Measurements from ENCODE around the gene STMN3.
A peak's percentile ranks its signal among the peaks of the same experiment; 100 is the strongest.
"Not testable (repeated sequence)": the region's sequence is repeated elsewhere in the genome, so short reads cannot be mapped to it uniquely, and the experiment has no call there.

Gene STMN3

DNA sequence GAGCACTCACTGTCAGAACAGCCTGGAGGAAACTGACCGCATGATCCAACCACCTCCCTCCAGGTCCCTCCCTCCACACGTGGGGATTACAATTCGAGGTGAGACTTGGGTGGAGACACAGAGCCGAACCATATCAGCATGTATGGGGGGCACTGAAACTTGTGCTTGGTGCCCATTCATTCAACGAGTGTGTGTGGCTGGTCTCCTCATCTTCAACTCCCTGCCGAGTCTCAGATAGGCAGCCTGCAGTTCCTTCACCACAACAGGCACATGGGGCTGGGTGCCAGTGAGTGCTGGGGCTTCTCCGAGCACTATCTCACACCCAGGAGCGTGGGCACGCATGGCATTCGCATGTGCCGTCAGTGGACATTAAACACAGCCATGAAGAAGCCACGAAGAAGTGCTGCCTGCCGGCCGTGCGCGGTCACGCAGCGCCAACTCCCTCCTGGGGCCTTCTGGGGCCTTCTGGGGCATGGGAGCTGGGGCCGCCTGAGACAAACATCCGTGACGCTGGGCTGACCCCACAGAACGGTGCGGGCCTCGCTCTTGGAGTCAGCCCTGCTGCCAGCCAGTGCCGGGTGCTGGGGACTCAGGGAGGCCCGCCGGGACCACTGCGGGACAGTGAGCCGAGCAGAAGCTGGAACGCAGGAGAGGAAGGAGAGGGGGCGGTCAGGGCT, 4.2 kb upstream of the STMN3 start:
- peak; percentile 62 for DNase-seq (ENCODE audit: low spot score)

GRCh38 chr20:63656451-63656850, 3.2 kb upstream of the STMN3 start:
- DNase-seq (ENCODE audit: low spot score), result no peak

- no peak for DNase-seq (ENCODE audit: low spot score)
These were observed 2.0 kb upstream of the STMN3 start for GRCh38 chr20:63655249-63655648.

GRCh38 chr20:63653974-63654668, 897 bp upstream of the STMN3 start:
- no peak for DNase-seq (ENCODE audit: low spot score)

GRCh38 chr20:63652192-63652980, 838 bp downstream of the STMN3 start:
- DNase-seq (ENCODE audit: low spot score), result peak; percentile 67

DNA sequence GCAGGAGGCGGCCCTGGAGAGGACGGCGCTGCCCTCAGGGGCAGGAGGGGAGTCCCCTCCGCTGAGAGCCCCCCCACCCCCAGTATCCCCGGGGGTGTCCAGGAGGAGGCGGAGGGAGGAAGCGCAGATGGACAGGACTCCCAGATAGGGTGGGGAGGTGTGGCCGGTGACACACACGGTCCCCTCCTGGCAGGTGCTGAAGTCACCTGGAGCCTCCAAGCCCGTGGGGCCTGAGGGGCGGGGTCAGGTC, 1.4 kb downstream of the STMN3 start:
- no peak for DNase-seq (ENCODE audit: low spot score)

DNA sequence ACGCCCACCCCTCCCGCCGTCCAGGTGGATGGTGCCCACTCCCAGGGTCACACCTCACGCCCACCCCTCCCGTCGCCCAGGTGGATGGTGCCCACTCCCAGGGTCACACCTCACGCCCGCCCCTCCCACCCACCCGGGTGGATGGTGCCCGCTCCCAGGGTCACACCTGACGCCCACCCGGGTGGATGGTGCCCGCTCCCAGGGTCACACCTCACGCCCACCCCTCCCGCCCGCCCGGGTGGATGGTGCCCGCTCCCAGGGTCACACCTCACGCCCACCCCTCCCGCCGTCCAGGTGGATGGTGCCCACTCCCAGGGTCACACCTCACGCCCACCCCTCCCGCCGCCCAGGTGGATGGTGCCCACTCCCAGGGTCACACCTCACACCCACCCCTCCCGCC, 2.7 kb downstream of the STMN3 start:
- DNase-seq (ENCODE audit: low spot score), result not testable (repeated sequence)

GRCh38 chr20:63648895-63649589, 4.2 kb downstream of the STMN3 start:
- no peak for DNase-seq (ENCODE audit: low spot score)

GRCh38 chr20:63648190-63648589, 5.0 kb downstream of the STMN3 start:
- no peak for DNase-seq (ENCODE audit: low spot score)

GRCh38 chr20:63645218-63645617, 8.0 kb downstream of the STMN3 start:
- DNase-seq (ENCODE audit: low spot score), result no peak

GRCh38 chr20:63643946-63644345, 9.3 kb downstream of the STMN3 start:
- DNase-seq (ENCODE audit: low spot score), result no peak

DNA sequence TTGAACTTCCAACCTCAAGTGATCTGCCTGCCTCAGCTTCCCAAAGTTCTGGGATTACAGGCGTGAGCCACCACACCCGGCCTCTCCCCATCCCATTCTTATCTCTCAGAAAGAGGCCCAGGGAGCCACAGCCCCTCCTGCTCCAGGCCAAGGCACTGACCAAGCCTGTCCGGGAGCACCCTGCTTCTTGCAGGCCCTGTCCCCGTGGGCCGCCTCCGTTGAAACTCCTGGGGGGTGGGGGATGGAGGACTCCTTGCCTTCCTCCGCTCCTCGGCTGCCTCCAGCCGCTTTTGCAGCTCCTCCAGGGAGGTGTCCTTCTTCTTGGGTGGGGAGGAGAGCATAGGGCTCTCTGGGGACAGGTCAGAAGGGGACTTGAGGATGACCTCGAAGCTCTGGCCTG, 9.7 kb downstream of the STMN3 start:
- DNase-seq (ENCODE audit: low spot score), result no peak

GRCh38 chr20:63642527-63643247, 10.5 kb downstream of the STMN3 start:
- no peak for DNase-seq (ENCODE audit: low spot score)

GRCh38 chr20:63641792-63642523, 11.3 kb downstream of the STMN3 start:
- peak; percentile 92 for DNase-seq (ENCODE audit: low spot score)

DNA sequence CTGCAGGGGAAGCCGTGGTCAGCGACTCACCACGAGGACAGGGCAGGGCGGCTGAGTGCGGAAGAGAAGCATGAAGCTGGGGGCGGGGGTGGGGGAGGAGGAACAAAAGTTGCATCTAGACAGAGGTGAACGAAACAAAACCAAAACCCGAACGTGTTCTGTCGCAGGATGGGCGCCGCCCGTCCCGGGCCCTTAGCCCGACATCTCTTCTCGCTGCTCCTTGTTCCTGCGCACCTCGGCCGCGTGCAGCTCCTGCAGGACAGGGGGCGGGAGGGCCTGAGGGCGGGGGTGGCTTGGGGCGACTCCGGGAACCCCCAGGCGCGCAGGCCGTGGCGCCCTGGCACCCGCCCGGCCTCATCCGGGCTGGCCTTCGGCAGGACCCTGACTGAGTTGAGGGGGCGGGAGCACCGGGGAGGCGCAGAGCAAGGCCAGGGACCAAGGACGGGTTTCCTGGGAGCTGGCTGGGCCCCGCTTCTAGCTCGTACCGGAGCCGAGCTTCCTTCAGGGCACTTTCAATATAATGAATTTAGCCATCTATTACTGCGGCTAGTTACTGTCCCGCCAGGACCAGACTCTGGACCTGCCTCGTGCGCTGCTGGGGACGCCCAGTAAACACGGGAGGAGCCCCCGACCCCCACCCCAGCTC, 12.0 kb downstream of the STMN3 start:
- DNase-seq (ENCODE audit: low spot score), result peak; percentile 60

DNA sequence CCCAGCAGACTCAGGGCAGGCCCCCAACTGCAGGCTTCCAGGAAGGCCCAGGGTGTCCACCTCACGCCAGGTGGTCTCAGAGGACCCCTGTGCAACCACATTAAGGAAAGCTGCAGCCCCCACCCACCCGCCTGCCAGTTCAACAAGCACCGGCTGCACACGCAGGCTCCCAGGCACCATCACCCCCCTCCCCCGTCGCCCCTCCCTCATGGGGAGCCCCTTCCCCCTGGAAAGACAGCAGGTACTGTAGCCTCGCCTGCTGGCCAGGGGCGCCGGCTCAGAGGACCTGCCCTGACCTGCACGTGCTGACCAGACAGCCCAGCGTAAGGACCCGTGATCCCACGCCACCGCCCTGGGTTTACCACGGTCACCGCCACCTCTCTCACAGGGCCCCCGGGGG, 12.5 kb downstream of the STMN3 start:
- DNase-seq (ENCODE audit: low spot score), result not testable (repeated sequence)

DNA sequence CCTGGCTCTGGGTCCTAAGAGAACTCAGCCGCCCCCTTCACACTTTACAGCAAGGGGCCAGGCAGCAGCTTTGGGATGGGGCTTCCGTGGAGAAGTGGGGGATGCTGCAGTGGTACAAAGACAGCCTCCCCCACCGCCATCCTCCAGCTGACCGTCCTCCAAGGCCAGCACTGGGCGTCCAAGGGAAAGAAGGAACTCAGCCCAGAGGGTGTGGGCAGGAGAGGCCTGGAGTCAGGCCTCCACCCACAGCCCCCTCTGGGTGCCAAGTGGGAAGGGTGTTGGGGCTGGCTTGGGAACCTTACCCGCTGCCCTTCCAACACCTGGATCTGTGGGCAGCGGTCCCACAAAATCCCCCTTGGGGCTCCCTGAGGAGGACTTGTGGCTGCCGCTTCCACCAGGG, 13.1 kb downstream of the STMN3 start:
- no peak for DNase-seq (ENCODE audit: low spot score)

DNA sequence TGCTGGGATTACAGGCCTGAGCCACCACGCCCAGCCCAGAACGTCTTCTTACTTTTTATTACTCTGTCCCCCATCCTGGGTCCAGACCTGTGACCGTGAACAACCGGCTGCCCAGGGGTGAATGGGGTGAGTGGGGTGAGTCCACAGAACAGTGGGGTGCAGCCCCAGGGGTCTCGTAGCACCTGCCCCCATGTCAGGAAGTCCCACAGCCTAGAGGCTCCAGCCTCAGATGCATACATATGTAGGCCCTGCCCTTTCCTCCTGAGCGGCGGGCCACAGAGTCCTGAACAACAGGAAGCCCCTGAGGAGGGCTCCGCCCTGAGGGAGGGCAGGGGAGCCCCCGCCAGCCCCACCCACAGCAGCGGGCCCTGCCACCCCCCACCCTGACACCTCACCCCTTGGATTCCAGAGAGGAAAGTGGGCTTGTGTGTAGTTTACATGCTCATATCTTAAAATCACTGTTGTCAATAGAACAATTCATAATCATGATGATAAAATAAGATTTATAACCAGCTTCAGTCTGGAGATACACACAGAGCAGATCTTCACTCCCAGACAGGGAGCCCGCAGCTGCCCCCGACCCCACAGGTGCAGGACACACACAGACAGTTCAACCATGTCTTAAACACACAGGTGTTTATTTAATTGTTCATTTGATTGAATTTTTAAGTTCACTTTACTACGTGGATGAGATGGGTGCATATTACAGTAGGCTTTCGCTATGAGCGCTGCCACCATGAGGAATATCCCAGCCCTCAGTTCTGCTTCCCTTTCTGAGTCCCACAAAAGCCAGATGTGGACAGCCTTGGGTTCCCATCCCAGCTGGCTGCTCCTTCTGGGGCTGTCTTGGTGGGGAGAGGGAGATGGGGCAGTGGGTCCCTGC, 13.9 kb downstream of the STMN3 start:
- DNase-seq (ENCODE audit: low spot score), result no peak

DNA sequence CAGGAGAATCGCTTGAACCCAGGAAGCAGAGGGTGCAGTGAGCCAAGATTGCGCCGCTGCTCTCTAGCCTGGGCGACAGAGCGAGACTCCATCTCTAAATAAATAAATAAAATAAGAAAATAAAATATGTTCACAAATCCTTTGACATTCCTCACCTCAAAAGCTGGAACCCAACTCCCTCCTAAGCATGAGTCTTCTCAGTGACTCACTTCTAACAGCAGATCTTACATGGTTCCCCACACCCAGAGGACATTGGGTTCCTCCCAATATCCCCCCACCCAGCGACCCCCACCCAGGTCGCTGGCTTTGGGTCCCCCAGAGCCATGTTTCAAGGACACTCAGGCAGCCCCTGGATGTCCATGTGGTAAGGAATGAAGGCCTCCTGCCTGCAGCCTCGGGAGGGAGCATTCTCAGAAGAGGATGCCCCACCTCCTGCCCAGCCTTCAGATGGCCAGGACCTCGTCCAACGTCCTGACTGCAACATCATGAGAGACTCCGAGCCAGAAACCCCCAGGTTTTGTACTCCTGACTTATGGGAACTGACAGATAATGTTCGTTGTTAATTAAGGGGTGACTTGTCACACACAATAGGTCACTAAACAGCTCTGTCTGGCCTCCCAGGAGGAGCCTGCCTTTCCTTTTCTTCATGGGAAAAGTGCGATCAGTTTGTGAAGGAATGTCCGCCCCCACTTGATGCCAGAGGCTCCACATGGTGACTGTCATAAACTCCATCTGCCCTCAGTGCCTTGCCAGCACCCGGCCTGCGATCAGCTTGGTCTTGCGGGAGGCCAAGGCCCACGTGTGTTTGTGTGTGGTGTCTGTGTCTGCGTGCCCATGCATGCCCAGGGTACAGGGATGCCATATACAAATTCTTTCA, 16.2 kb downstream of the STMN3 start:
- no peak for DNase-seq (ENCODE audit: low spot score)
